Liver (tissue), 2 donors: Measurements from ENCODE around the gene MAN2B1.

Source experiments
- YY1 ChIP-seq: IDR thresholded peaks from 2 replicates; pipeline ENCODE4 v1.6.1; 2016; ENCODE audit warnings: antibody characterized with exemption, mild to moderate bottlenecking
- TF ChIP-seq, protein P1 (sequence below): fragments of 150-350 bp; IDR thresholded peaks from 2 replicates; pipeline ENCODE4 v1.5.1; 2017; ENCODE audit warnings: improper control_type of control experiment, low read depth, low read length; ENCODE audit not compliant: missing input control
- donor health status: healthy.

DNA sequence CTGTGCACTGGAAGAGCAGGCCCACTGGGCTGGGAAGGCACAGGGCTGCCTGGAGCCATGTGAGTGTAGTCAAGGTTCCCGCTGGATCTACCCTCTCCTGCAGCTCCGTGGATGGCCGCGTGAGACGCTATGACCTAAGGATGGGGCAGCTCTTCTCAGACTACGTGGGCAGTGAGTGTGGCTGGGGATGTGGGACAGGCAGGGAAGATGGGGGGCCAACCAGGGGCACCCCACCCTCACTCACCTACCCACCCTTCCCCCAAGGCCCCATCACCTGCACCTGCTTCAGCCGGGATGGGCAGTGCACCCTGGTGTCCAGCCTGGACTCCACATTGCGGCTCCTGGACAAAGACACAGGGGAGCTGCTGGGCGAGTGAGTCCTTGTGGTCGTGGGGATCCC, 6.2 kb upstream of the MAN2B1 start:
- TF ChIP-seq, protein P1, sequence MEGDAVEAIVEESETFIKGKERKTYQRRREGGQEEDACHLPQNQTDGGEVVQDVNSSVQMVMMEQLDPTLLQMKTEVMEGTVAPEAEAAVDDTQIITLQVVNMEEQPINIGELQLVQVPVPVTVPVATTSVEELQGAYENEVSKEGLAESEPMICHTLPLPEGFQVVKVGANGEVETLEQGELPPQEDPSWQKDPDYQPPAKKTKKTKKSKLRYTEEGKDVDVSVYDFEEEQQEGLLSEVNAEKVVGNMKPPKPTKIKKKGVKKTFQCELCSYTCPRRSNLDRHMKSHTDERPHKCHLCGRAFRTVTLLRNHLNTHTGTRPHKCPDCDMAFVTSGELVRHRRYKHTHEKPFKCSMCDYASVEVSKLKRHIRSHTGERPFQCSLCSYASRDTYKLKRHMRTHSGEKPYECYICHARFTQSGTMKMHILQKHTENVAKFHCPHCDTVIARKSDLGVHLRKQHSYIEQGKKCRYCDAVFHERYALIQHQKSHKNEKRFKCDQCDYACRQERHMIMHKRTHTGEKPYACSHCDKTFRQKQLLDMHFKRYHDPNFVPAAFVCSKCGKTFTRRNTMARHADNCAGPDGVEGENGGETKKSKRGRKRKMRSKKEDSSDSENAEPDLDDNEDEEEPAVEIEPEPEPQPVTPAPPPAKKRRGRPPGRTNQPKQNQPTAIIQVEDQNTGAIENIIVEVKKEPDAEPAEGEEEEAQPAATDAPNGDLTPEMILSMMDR, result no peak
- no peak for TF ChIP-seq YY1
